ENCODE results near the gene GRPEL1. TPM values are rescaled to one million over a fixed set of nuclear protein-coding genes. Genes with fewer than 3 reads are reported as not detected.

Gene GRPEL1
- total RNA-seq, 1 experiment from 2014 or later = 46.6 TPM

DNA sequence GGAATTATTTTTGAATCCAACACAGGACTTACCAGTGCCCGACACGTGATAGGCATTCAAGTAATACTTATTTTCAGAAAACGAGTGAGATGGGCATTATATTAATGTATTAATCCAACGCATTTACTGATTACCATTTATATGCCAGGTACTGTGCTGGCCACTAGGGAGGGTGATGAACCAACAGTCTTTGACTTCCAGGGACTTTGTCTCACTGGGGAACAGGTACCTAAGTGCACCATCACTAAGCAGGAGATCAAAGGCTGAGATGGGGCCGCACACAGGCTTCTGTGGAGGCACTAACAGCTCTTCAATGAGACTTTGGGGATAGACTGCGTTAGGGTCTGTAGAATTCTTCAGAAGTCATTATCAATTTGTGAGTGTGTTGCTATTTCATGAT lies 30.4 kb downstream of the GRPEL1 start:
- POLR2A ChIA-PET = no interaction called here
- TF ChIP-seq, protein P1, sequence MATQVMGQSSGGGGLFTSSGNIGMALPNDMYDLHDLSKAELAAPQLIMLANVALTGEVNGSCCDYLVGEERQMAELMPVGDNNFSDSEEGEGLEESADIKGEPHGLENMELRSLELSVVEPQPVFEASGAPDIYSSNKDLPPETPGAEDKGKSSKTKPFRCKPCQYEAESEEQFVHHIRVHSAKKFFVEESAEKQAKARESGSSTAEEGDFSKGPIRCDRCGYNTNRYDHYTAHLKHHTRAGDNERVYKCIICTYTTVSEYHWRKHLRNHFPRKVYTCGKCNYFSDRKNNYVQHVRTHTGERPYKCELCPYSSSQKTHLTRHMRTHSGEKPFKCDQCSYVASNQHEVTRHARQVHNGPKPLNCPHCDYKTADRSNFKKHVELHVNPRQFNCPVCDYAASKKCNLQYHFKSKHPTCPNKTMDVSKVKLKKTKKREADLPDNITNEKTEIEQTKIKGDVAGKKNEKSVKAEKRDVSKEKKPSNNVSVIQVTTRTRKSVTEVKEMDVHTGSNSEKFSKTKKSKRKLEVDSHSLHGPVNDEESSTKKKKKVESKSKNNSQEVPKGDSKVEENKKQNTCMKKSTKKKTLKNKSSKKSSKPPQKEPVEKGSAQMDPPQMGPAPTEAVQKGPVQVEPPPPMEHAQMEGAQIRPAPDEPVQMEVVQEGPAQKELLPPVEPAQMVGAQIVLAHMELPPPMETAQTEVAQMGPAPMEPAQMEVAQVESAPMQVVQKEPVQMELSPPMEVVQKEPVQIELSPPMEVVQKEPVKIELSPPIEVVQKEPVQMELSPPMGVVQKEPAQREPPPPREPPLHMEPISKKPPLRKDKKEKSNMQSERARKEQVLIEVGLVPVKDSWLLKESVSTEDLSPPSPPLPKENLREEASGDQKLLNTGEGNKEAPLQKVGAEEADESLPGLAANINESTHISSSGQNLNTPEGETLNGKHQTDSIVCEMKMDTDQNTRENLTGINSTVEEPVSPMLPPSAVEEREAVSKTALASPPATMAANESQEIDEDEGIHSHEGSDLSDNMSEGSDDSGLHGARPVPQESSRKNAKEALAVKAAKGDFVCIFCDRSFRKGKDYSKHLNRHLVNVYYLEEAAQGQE (IDR thresholded peaks at IDR 0.05; ENCODE audit: insufficient read depth in 1 of 2, low read depth in 2 of 2, low read length in 1 of 2) = no peak
- TF ChIP-seq SIN3A (IDR thresholded peaks at IDR 0.05; ENCODE audit: borderline replicate concordance, insufficient read depth, low read depth, low read length) (no peak), POLR2AphosphoS5 (IDR thresholded peaks at IDR 0.05; ENCODE audit: low read depth, low read length) (no peak), TCF7L2 (IDR thresholded peaks at IDR 0.05; ENCODE audit: low read depth, low read length) (no peak)
- TF ChIP-seq, protein P2, sequence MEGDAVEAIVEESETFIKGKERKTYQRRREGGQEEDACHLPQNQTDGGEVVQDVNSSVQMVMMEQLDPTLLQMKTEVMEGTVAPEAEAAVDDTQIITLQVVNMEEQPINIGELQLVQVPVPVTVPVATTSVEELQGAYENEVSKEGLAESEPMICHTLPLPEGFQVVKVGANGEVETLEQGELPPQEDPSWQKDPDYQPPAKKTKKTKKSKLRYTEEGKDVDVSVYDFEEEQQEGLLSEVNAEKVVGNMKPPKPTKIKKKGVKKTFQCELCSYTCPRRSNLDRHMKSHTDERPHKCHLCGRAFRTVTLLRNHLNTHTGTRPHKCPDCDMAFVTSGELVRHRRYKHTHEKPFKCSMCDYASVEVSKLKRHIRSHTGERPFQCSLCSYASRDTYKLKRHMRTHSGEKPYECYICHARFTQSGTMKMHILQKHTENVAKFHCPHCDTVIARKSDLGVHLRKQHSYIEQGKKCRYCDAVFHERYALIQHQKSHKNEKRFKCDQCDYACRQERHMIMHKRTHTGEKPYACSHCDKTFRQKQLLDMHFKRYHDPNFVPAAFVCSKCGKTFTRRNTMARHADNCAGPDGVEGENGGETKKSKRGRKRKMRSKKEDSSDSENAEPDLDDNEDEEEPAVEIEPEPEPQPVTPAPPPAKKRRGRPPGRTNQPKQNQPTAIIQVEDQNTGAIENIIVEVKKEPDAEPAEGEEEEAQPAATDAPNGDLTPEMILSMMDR (IDR thresholded peaks at IDR 0.05) = peak; percentile 37; the same call in 1 of the 2 replicates
- DNase-seq (ENCODE audit: low read depth, low spot score) = no peak
- Histone ChIP-seq H3K27me3 (ENCODE audit: control insufficient read depth, insufficient read depth, low read length) (no peaks in the 10 kb centered on the region), H3K27ac (ENCODE audit: low read length) (no peak overlapping the region), H3K9me3 (ENCODE audit: control insufficient read depth, insufficient read depth, low read depth, low read length) (no peaks in the 10 kb centered on the region), H3K4me3 (ENCODE audit: low read depth in 2 of 2, low read length in 2 of 2) (no peak overlapping the region), H3K36me3 (ENCODE audit: control insufficient read depth, insufficient read depth, low read length) (no peaks in the 10 kb centered on the region), H3K4me1 (ENCODE audit: control insufficient read depth, insufficient read depth, low read length) (peaks cover 47% of the 10 kb centered on the region)
- no peak for ATAC-seq
- intact Hi-C loops (cut with micrococcal nuclease; ENCODE audit: unreplicated experiment) = no loop called here
- CTCF ChIA-PET = no interaction called here
- no TSS peak for BruUV-seq (replicated peaks)
- in situ Hi-C loops (cut with HindIII; ENCODE audit: low pct_unique_long_range_greater_than_20kb, low sequenced_read_pairs) = no loop called here

DNA sequence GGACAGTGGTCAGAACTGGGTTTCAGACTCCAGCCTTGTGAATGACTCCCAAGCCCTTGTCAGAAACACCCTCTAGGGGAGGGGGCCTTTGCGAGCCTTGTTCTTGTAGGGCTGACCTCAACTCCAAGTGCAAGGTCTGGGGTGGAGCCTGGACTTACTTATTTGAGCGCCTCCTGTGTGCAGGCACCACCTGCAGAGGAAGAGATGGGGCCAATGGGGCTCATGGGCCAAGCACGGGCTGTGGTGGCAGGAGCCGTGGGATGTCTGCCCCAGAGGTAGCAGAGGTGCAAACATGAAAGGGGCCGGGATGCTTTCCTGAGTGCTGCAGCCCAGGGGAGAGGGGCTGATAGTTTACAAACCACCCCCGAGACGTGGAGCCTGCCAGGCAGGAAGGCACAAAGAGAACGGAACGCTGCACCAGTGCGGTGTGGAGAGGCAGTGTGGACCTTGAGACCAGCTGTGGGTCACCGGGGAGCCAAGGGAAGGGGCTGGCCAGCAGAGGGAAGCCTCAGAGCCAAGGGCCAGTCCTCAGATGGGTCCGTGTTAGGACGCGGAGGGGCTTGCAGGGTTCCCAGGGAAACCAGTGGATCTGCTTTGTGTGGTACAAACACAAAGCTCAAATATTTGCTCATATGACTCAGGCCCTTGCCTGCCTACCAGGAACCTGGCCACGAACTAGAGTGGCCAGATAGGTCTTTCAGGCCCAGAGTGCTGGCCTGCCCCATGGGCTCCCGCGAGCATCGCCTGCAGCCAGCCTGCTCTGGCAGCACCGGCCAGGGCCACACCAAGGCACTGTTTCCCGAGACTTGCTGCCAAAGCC lies 33.4 kb downstream of the GRPEL1 start:
- H3K9me3 ChIP-seq (ENCODE audit: control insufficient read depth, insufficient read depth, low read depth, low read length) = no peaks in the 10 kb centered on the region
- H3K27ac ChIP-seq (ENCODE audit: low read length) = peak overlapping the region; percentile 89
- TF ChIP-seq TCF7L2 (IDR thresholded peaks at IDR 0.05; ENCODE audit: low read depth, low read length) = peak; percentile 46; the same call in 1 of the 2 replicates
- TF ChIP-seq, protein P1 (IDR thresholded peaks at IDR 0.05; ENCODE audit: insufficient read depth in 1 of 2, low read depth in 2 of 2, low read length in 1 of 2) = no peak; a peak in 1 of 4 replicates
- in situ Hi-C loops (cut with HindIII; ENCODE audit: low pct_unique_long_range_greater_than_20kb, low sequenced_read_pairs) (no loop called here), intact Hi-C loops (cut with micrococcal nuclease; ENCODE audit: unreplicated experiment) (no loop called here)
- BruUV-seq (replicated peaks) = no TSS peak
- H3K27me3 ChIP-seq (ENCODE audit: control insufficient read depth, insufficient read depth, low read length) = no peaks in the 10 kb centered on the region
- no peak for DNase-seq (ENCODE audit: low read depth, low spot score)
- ChIA-PET CTCF (no interaction called here), POLR2A (no interaction called here)
- no peaks in the 10 kb centered on the region; the same call in 1 of the 2 replicates for H3K36me3 ChIP-seq (ENCODE audit: control insufficient read depth, insufficient read depth, low read length)
- H3K4me1 ChIP-seq (ENCODE audit: control insufficient read depth, insufficient read depth, low read length) = peaks cover 43% of the 10 kb centered on the region
- H3K4me3 ChIP-seq (ENCODE audit: low read depth in 2 of 2, low read length in 2 of 2) = peak overlapping the region in 1 of 2 experiments; percentile 12; a peak in 2 of 4 replicates
- ATAC-seq = peak; percentile 84
